Middle frontal gyrus (tissue), 1 donor: Measurements from ENCODE around the gene WDR48.

Source experiments
- DNase-seq: peaks from one replicate; pipeline ENCODE4 v3.0.0-alpha.2; 2015; ENCODE audit warnings: low spot score; ENCODE audit errors: extremely low spot score

Gene WDR48

GRCh38 chr3:39138804-39139415 is 87.1 kb downstream of the WDR48 start:
- no peak for DNase-seq

GRCh38 chr3:39139442-39139841 is 87.6 kb downstream of the WDR48 start:
- DNase-seq, result no peak

- DNase-seq, result no peak
Observed at GRCh38 chr3:39140341-39140971, 88.6 kb downstream of the WDR48 start.

- DNase-seq, result no peak
Observed at GRCh38 chr3:39141171-39141995, 89.6 kb downstream of the WDR48 start.

GRCh38 chr3:39142067-39142466 is 90.3 kb downstream of the WDR48 start:
- DNase-seq, result no peak

- no peak for DNase-seq
Observed at GRCh38 chr3:39143051-39143885, 91.5 kb downstream of the WDR48 start.

GRCh38 chr3:39144095-39144747 is 92.4 kb downstream of the WDR48 start:
- DNase-seq, result no peak

- no peak for DNase-seq
Observed at GRCh38 chr3:39144748-39145380, 93.0 kb downstream of the WDR48 start.

GRCh38 chr3:39146083-39146501 is 94.3 kb downstream of the WDR48 start:
- DNase-seq, result no peak
